Body of pancreas (tissue), 4 donors: ENCODE results near the gene CDH22. TPM values are rescaled to one million over a fixed set of nuclear protein-coding genes. Genes with fewer than 3 reads are reported as not detected.

Experiments used
- ATAC-seq: fragments of 150-250 bp; one replicate; pipeline ENCODE4 v1.9.1; 2016
- DNase-seq, 4 donors: peaks; one replicate each; pipeline ENCODE4 v3.0.0-alpha.2; 2019
- H3K27ac ChIP-seq, 4 donors: fragments of 200-600 bp; sonication (generic); 1 replicate in 3 of 4; 2 replicates in 1 of 4; pipeline versions ENCODE4 v1.5.1 to v1.6.1; 2016 to 2019; ENCODE audit warnings: mild to moderate bottlenecking in 1 of 4, mixed read lengths in 1 of 4, moderate library complexity in 1 of 4
- H3K27me3 ChIP-seq, 2 donors: fragments of 200-600 bp; sonication (generic); one replicate each; pipeline ENCODE4 v1.6.0; 2016; ENCODE audit warnings: mild to moderate bottlenecking in 1 of 2
- H3K36me3 ChIP-seq, 2 donors: fragments of 200-600 bp; sonication (generic); replicated peaks in 1 of 2; 2 replicates each; pipeline ENCODE4 v1.5.1; 2016; ENCODE audit warnings: low read depth in 2 of 2; ENCODE audit not compliant: insufficient read depth in 1 of 2
- H3K4me1 ChIP-seq: fragments of 200-600 bp; sonication (generic); one replicate; pipeline ENCODE4 v1.6.0; 2016
- H3K4me3 ChIP-seq, 2 donors: fragments of 200-600 bp; sonication (generic); 1 replicate in 1 of 2; 2 replicates in 1 of 2; pipeline ENCODE4 v1.5.1; 2016 to 2019
- H3K9me3 ChIP-seq, 3 donors: fragments of 200-600 bp; sonication (generic); 1 replicate in 2 of 3; 2 replicates in 1 of 3; pipeline ENCODE4 v1.5.1; 2016
- CTCF ChIP-seq, 7 experiments: fragments of 450-650 bp in 4 of 7; fragments of 200-600 bp in 3 of 7; sonication (generic) in 3 of 7; IDR thresholded peaks; one replicate each; pipeline ENCODE4 v1.5.1; 2016 to 2019; ENCODE audit warnings: antibody characterized with exemption in 7 of 7
- POLR2A ChIP-seq, 3 donors: fragments of 450-650 bp; IDR thresholded peaks; one replicate each; pipeline ENCODE4 v1.6.1; 2016; ENCODE audit warnings: antibody characterized with exemption in 3 of 3, mild to moderate bottlenecking in 2 of 3
- WGBS, 2 donors: methylation state at CpG; one replicate each; pipeline ENCODE4 v1.1.5; 2017; 5-methylcytosine and 5-hydroxymethylcytosine counted together
- intact Hi-C: fragments of 100-400 bp; cut with DNase I; formaldehyde crosslinking; loops from one replicate; pipeline ENCODE4 v1.15.1; 2023
- total RNA-seq, 2 donors: library from RNA; depleted of rRNA; stranded (reverse); fragments of >200 nt; gene quantifications; one replicate each; pipeline ENCODE4 v1.1.0, GENCODE V29; 2016

The CDH22 gene
- total RNA-seq, 2 donors from 2014 or later, result 1.3 to 2.1 TPM

GRCh38 chr20:46341074-46342009, 33.0 kb upstream of the CDH22 start:
- H3K4me1 ChIP-seq, result peaks cover 13% of the 10 kb centered on the region
- intact Hi-C loops, result no loop called here
- WGBS, 2 donors, result 45 to 50% methylated on average over 18 to 24 of the region's 24 CpGs
- H3K4me3 ChIP-seq, result no peak overlapping the region
- H3K27ac ChIP-seq, result no peak overlapping the region
- no peaks in the 10 kb centered on the region for H3K36me3 ChIP-seq
- ATAC-seq, result no peak
- peaks cover 0 to 7% of the 10 kb centered on the region in 2 donors for H3K27me3 ChIP-seq
- H3K9me3 ChIP-seq, result no peaks in the 10 kb centered on the region
- TF ChIP-seq POLR2A (IDR thresholded peaks at IDR 0.05) (no peak), CTCF (IDR thresholded peaks at IDR 0.05) (no peak)
- DNase-seq, result no peak

DNA sequence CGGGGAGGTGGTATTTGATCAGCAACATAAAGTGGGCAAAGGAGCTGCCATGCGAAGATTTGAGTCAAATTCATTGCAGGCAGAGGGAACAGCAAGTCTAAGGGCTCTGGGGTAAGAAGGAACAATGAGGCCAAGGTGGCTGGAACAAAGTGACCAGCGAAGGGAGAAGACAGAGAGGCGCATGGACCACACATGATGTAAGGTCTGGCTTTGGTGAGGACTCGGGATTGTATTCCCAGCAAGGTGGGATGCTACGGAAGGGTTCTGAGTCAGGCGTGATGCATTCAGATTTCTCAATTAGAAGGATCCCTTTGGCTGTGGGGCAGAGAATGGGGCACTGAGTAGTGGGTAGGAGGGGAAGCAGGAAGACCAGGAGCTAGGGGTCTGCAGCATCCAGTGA, 30.7 kb upstream of the CDH22 start:
- Histone ChIP-seq H3K4me1 (peaks cover 13% of the 10 kb centered on the region), H3K36me3 (no peaks in the 10 kb centered on the region), H3K9me3 (no peaks in the 10 kb centered on the region), H3K27me3 (peaks cover 0 to under 1% of the 10 kb centered on the region in 2 donors), H3K27ac (no peak overlapping the region), H3K4me3 (no peak overlapping the region)
- DNase-seq (no peak), ATAC-seq (no peak)
- intact Hi-C loops, result no loop called here
- no peak for TF ChIP-seq CTCF (IDR thresholded peaks at IDR 0.05)
- no peak for TF ChIP-seq POLR2A (IDR thresholded peaks at IDR 0.05)
- 71 to 77% methylated on average over 7 of the region's 7 CpGs for WGBS, 2 donors

- peaks cover 3% of the 10 kb centered on the region for H3K4me1 ChIP-seq
- H3K36me3 ChIP-seq, result no peaks in the 10 kb centered on the region
- no peaks in the 10 kb centered on the region for H3K27me3 ChIP-seq
- DNase-seq, result no peak
- no peak for ATAC-seq
- no peak overlapping the region for H3K27ac ChIP-seq
- WGBS, 2 donors, result 54 to 61% methylated on average over 3 of the region's 3 CpGs
- H3K9me3 ChIP-seq, result no peaks in the 10 kb centered on the region
- TF ChIP-seq POLR2A (IDR thresholded peaks at IDR 0.05), result no peak
- TF ChIP-seq CTCF (IDR thresholded peaks at IDR 0.05), result no peak
- H3K4me3 ChIP-seq, result no peak overlapping the region
- intact Hi-C loops, result no loop called here
These were observed 28.4 kb upstream of the CDH22 start for GRCh38 chr20:46336735-46337134.

DNA sequence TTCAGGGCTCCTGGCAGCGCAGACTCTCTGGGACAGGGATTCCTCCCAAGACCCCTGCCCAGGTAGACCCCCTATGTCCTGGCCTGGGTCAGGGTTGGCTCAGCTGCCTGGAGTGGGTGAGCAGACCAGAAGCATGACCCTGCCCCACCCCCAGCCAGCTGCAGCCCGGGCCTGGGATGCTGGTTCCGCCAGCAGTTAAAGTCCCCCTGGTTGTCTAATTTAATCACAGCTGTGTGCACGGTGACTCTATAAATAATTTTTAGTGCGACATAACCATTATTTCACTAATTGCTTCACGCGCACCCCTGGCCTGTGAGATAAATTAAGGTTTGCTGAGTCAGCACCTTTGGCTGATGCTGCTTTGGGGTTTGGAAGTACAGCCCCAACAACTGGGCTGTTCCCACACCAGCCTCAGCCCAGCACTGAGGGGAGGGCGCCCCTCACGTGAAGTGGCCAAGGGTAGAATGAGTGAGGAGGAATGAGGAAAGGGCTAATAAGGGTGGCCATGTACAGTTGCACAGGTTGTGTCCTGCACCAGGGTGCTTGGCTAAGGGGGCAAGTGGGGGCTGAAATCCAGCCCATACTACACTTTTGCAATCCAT, 26.1 kb upstream of the CDH22 start:
- no peak overlapping the region for H3K27ac ChIP-seq
- no peak for DNase-seq
- no peak overlapping the region for H3K4me3 ChIP-seq
- H3K27me3 ChIP-seq, result no peaks in the 10 kb centered on the region
- peaks cover 26% of the 10 kb centered on the region for H3K4me1 ChIP-seq
- ATAC-seq, result no peak
- no peak for TF ChIP-seq CTCF (IDR thresholded peaks at IDR 0.05)
- no peak for TF ChIP-seq POLR2A (IDR thresholded peaks at IDR 0.05)
- intact Hi-C loops, result no loop called here
- H3K9me3 ChIP-seq, result no peaks in the 10 kb centered on the region
- H3K36me3 ChIP-seq, result no peaks in the 10 kb centered on the region
- 44 to 59% methylated on average over 8 of the region's 9 CpGs for WGBS, 2 donors
